Dendritic cell treated with granulocyte-macrophage colony-stimulating factor and Interleukin-4, amounts not matched to agents 40 ng/mL and 50 ng/mL, for 4 days (primary cell): ENCODE measurements around the gene CPSF4.
"Not testable (repeated sequence)": the region's sequence is repeated elsewhere in the genome, so short reads cannot be mapped to it uniquely, and the experiment has no call there.

Experiments
- H3K27ac Mint-ChIP-seq: one replicate; pipeline ENCODE4 v1.8.0; 2022; ENCODE audit warnings: mild to moderate bottlenecking, mixed read lengths
- H3K27me3 Mint-ChIP-seq: one replicate; pipeline ENCODE4 v1.8.0; 2022; ENCODE audit warnings: mild to moderate bottlenecking, mixed read lengths
- H3K36me3 Mint-ChIP-seq: one replicate; pipeline ENCODE4 v1.8.0; 2022; ENCODE audit warnings: low read depth, mixed read lengths
- H3K4me1 Mint-ChIP-seq: one replicate; pipeline ENCODE4 v1.8.0; 2022; ENCODE audit warnings: low read depth, mixed read lengths
- H3K4me3 Mint-ChIP-seq: one replicate; pipeline ENCODE4 v1.8.0; 2022; ENCODE audit warnings: mild to moderate bottlenecking, moderate library complexity, mixed read lengths
- H3K9me3 Mint-ChIP-seq: one replicate; pipeline ENCODE4 v1.8.0; 2022; ENCODE audit warnings: mixed read lengths
- intact Hi-C: fragments of 100-400 bp; cut with micrococcal nuclease; formaldehyde crosslinking; loops from one replicate; pipeline ENCODE4 v1.15.0; 2022

The CPSF4 gene

DNA sequence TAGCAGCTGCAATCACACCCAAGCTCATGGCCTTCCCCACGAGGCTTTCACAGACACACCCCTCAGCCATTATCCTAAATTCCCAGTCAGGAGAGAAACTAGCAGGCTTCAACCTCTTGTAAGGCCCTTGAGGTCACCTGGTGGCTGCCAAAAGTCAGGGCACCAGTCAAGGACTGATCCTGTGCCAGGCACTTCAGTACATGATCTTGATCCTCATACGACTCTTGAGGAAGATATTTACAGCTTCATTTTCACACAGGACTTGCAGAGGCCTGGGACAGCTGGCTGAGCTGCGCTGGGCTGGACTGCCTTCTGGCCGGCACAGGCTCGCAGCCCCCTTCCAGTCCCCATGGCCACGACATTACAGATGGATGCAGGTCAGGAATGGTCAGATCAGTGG, 39.1 kb upstream of the CPSF4 start:
- Mint-ChIP-seq H3K9me3 (no peaks in the 10 kb centered on the region), H3K27me3 (no peaks in the 10 kb centered on the region), H3K36me3 (peaks cover 100% of the 10 kb centered on the region), H3K27ac (peak overlapping the region; percentile 24), H3K4me3 (no peak overlapping the region), H3K4me1 (peaks cover 43% of the 10 kb centered on the region)
- intact Hi-C loops = no loop called here

DNA sequence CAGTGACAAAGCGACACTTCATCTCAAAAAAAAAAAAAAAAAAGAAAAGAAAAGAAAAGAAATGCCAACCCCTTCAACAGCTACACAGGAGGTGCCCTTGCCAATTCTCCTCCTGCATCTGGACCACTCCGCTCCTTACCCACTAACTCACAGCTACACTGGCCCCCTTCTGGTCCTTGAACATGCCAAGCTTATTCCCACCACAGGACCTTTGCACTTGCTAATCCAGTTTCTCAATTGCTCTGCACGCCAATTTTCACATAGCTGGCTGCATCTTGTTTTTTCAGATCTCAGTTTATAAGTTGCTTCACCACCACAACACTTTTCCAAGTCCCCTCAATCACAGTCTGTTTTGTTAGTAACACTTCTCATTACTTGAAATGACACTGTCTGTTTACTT, 35.9 kb upstream of the CPSF4 start:
- intact Hi-C loops = no loop called here
- Mint-ChIP-seq H3K27me3 (no peaks in the 10 kb centered on the region), H3K27ac (no peak overlapping the region), H3K4me1 (peaks cover 44% of the 10 kb centered on the region), H3K36me3 (peaks cover 79% of the 10 kb centered on the region), H3K9me3 (no peaks in the 10 kb centered on the region), H3K4me3 (no peak overlapping the region)

DNA sequence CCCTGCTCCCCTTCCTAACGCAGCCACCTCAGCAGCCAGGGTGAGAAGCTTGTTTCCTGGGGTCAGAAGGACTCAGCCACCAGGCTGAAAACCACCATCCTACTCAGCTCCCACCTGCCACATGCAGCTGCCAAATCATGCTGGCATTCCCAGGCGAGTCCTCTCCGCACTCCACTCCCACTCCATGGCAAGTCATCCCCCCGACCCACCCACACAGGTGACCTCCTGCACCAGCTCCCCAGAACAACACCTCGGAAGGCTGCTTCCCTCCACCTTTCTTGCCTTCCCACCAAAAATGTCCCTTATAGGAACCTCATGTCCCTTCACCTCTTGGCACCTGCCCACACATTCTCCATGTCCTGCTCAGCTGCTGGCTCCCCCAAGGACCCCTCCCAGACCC, 35.0 kb upstream of the CPSF4 start:
- Mint-ChIP-seq H3K27me3 (no peaks in the 10 kb centered on the region), H3K4me1 (peaks cover 37% of the 10 kb centered on the region), H3K9me3 (no peaks in the 10 kb centered on the region), H3K4me3 (no peak overlapping the region), H3K36me3 (peaks cover 79% of the 10 kb centered on the region), H3K27ac (no peak overlapping the region)
- intact Hi-C loops = no loop called here

DNA sequence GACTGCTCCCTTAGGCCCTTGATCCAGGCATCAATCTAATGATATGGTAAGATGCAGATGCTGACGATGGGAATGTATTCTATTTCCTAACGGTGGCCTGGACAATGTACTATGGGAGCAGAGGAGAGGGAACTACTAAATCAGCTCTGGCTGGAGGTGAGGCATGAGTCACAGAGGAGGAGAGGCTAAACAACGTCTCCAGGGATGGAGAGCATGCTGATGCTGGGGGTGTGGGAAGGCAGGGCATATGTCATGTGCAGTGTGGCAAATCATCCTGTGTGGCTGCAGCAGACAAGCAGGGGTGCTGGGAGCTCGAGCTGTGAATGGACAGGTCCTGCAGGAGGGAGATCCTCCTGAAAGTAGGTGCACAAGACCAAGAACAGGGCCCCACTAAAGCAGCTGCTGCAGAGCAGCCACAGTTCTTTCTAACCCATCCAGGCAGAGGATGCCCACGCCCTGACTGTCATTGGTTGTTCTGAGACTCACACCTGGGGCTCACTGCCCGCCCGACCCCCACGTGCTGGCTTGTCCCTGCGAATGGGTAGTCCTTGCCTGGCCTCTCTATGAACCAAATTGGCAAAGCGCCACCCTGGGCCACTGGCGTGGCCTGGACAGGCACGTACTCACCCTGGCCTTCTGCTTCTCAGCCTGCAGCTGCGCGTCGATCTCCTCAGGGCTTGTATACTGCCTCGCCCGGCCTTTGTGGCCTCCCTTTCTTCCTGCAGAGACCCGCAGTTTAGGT, 34.3 kb upstream of the CPSF4 start:
- no peak overlapping the region for H3K4me3 Mint-ChIP-seq
- no peaks in the 10 kb centered on the region for H3K27me3 Mint-ChIP-seq
- H3K27ac Mint-ChIP-seq = no peak overlapping the region
- H3K9me3 Mint-ChIP-seq = no peaks in the 10 kb centered on the region
- intact Hi-C loops = no loop called here
- H3K4me1 Mint-ChIP-seq = peaks cover 33% of the 10 kb centered on the region
- H3K36me3 Mint-ChIP-seq = peaks cover 79% of the 10 kb centered on the region

DNA sequence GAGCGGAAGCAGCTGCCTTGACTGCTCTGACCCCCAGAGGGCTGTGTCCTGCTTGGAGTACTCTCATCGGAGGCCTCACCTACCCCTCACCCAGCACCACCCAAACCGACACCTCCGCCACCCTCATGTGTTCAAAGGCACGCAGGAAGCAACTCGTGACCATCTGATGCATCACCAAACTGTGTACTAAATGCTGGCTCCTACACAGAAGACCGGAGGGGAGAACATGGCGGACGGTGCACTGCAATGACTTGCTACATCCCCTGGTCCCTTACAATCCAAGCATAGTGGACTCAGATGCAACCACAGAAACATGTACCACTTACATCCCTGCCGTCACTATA, 33.8 kb upstream of the CPSF4 start:
- Mint-ChIP-seq H3K4me3 (no peak overlapping the region), H3K4me1 (peaks cover 37% of the 10 kb centered on the region), H3K27ac (no peak overlapping the region), H3K27me3 (no peaks in the 10 kb centered on the region), H3K9me3 (no peaks in the 10 kb centered on the region), H3K36me3 (peaks cover 77% of the 10 kb centered on the region)
- intact Hi-C loops = no loop called here

DNA sequence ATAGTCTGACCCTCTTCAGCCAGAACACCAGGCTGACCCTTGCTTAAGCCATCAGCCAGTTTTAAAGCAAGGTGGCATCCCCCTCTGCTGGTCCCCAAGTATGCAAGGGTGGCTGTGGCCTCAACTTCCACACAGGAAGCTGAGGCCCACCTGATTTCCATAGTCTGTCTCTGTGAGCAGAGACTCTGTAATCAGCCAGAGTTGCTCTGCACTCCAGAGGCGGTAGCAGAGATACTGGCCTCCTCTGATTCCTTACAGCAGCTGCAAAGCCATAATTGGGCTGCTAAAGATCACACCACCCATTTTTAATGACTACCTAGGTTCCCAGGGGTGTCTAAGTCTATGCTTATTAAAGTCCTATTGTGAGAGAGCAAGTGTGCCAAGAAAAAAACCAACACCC, 32.2 kb upstream of the CPSF4 start:
- Mint-ChIP-seq H3K4me3 (no peak overlapping the region), H3K27ac (no peak overlapping the region), H3K36me3 (peaks cover 77% of the 10 kb centered on the region), H3K4me1 (peaks cover 48% of the 10 kb centered on the region), H3K27me3 (no peaks in the 10 kb centered on the region), H3K9me3 (no peaks in the 10 kb centered on the region)
- intact Hi-C loops = no loop called here

DNA sequence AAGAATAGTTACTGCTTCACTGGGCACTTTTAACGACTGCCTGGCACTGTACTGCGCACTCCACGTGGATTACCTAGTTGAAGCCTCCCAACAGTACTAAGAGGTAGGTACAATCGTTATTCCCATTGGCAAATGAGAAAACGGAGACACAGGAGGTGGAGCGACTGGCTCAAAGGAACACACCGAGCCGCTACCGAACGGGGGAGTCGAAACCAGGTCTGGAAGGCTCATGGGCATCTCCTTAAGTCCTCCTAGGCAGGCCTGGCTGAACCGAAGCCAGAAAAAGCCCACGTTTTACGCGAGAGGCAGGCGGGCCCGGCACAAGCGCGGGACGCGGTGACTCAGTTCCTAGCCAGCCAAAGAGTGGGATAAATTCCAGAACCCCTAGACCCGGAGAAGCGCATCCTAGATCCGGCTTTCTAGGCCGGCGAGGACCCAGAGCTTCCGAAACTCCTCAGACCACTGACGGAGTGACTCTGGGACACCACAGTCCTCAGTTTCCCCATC, 30.8 kb upstream of the CPSF4 start:
- Mint-ChIP-seq H3K9me3 (no peaks in the 10 kb centered on the region), H3K4me1 (peaks cover 48% of the 10 kb centered on the region), H3K27me3 (no peaks in the 10 kb centered on the region), H3K36me3 (peaks cover 77% of the 10 kb centered on the region), H3K4me3 (peak overlapping the region; percentile 97), H3K27ac (peak overlapping the region; percentile 90)
- intact Hi-C loops = loop anchor here (2.0 kb wide), 2 partner anchors 33 to 63 kb away; partner anchors contain the start of gene ARPC1B

DNA sequence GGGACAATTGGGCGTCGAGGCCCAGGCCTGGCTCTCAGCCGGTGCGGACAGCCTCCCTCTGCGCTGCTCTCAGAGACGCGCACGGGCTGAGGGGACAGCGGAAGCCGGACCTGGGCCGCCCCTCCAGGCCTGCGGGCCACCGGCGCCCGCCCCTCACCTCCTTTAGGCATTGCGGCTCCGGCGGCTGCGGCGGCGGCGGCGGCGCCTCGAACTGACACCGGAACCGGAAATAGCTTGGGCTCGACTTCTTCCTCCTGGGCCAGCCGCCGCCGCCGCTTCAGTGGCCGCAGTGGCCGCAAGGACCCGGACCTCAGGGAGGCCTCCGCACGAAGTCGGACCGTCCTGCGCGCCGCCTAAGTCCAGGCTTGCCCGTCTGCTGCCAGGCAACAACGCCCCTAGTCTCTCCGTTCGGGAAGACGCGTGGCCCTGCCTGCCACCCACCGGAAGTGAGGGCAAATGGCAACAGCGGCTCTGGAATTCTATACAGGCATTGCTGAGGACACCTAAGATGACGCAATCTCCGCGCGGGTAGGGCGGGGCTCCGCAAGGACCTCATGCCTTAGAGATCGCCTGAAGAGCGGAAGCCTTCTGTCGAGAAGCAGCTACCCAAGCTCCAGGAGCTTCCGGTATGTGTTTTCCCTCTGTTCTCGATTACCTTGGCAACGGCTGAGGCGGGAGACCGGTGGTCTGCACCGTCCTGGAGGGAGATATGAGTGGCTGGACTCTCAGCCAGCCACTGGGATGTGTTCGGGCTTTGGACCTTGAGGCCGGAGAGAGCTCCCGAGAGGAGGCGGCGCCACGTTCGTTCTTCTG, 30.2 kb upstream of the CPSF4 start, which contains the start of the genes BUD31 and PDAP1:
TSS of gene BUD31 (plus strand) at position 591 of the 813 bp plus-strand sequence. CDS start 2,124 bp downstream, outside the sequence.
TSS of gene PDAP1 (minus strand) at position 219 of the 813 bp plus-strand sequence. CDS start at position 170, 49 bp downstream.
- intact Hi-C loops = loop anchor here (2.0 kb wide), 2 partner anchors 34 to 62 kb away; partner anchors contain the start of gene ARPC1B
- Mint-ChIP-seq H3K27ac (peak within 1 kb of the TSS; percentile 90), H3K27me3 (no peaks in the 10 kb centered on the region), H3K4me1 (peaks cover 42% of the 10 kb centered on the region), H3K4me3 (peak within 1 kb of the TSS; percentile 97), H3K36me3 (peaks cover 77% of the 10 kb centered on the region), H3K9me3 (no peaks in the 10 kb centered on the region)

DNA sequence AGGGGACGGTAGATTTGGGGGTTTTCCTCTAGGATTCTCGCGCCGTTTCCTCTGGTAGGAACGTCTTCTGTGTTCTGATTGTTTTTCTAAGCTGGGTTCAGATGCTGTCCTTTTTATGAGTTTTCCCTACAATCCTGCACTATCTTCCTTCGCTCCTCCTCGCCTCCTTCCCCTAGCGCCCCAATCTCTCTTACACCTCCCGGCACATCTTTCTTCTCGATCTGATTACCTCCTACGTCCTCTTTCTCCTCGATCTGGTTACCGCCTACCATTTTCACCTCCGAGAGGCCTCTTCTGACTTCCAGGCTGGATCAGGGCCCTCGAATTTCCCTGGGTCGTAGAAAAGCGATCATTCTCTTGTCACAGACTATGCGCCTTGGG, 29.6 kb upstream of the CPSF4 start:
- Mint-ChIP-seq H3K9me3 (no peaks in the 10 kb centered on the region), H3K36me3 (peaks cover 76% of the 10 kb centered on the region), H3K27ac (peak overlapping the region; percentile 90), H3K4me1 (peaks cover 36% of the 10 kb centered on the region), H3K27me3 (no peaks in the 10 kb centered on the region), H3K4me3 (peak overlapping the region; percentile 97)
- intact Hi-C loops = loop anchor here (2.0 kb wide), 2 partner anchors 34 to 62 kb away; partner anchors contain the start of gene ARPC1B

DNA sequence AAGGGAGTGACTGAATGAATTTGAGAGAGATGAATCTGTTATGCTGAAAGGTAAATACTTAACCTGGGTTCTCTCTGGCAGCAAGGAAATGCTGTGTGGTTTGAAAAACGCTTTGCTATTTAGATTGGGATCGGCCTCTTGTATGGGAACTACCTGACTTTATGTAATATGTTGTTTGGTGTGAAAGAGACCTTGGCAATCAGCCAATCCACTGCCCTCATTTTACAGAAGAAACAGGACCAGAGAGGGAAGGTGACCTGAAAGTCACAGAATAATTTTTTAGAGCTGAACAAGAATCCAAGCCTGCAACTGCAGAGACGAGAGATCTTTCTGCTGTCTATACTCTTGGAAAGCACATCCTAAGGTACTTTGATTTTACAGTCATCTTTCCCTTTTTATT, 28.9 kb upstream of the CPSF4 start:
- Mint-ChIP-seq H3K4me1 (peaks cover 31% of the 10 kb centered on the region), H3K36me3 (peaks cover 76% of the 10 kb centered on the region), H3K9me3 (peaks cover 4% of the 10 kb centered on the region), H3K27me3 (no peaks in the 10 kb centered on the region), H3K27ac (peak overlapping the region; percentile 90), H3K4me3 (peak overlapping the region; percentile 97)
- intact Hi-C loops = loop anchor here (2.0 kb wide), 2 partner anchors 35 to 61 kb away; partner anchors contain the start of gene ARPC1B

DNA sequence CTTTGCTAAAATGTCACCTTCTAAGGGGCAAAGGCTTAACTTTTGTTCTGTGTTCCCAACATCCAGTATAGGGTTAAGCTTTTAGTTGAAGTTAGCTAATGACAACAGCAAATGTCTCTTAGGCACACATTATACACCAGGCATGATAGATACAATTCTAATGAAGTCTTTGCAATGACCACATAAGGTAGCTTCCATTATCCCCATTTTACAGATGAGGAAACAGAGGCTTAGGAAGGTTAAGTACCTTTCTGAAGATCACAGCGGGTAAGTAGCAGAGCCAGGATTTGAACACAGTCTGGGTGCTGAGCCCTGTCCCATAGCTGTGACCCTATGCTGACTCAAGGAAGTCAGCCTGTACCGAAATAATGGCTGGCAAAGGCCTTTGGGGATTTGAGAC, 28.1 kb upstream of the CPSF4 start:
- Mint-ChIP-seq H3K9me3 (peaks cover 11% of the 10 kb centered on the region), H3K36me3 (peaks cover 79% of the 10 kb centered on the region), H3K4me3 (no peak overlapping the region), H3K4me1 (peaks cover 31% of the 10 kb centered on the region), H3K27me3 (no peaks in the 10 kb centered on the region), H3K27ac (peak overlapping the region; percentile 90)
- intact Hi-C loops = no loop called here

DNA sequence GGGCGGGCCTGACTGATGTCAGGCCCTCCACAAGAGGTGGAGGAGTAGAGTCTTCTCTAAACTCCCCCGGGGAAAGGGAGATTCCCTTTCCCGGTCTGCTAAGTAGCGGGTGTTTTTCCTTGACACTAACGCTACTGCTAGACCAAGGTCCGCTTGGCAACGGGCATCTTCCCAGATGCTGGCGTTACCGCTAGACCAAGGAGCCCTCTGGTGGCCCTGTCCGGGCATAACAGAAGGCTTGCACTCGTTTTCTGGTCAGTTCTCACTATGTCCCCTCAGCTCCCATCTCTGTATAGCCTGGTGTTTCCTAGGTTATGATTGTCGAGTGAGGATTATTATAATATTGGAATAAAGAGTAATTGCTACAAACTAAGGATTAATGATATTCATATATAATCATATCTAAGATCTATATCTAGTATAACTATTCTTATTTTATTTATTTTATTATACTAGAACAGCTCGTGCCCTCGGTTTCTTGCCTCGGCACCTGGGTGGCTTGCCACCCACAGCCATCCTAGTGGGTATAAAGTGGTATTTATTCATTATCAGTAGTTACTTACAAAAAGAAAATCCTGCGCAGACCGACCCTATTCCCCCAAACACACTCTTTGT, 23.1 kb upstream of the CPSF4 start:
- Mint-ChIP-seq H3K9me3 (peaks cover 11% of the 10 kb centered on the region), H3K36me3 (peaks cover 99% of the 10 kb centered on the region)
- H3K4me1 Mint-ChIP-seq, intact Hi-C loops, H3K27me3 Mint-ChIP-seq, H3K4me3 Mint-ChIP-seq, H3K27ac Mint-ChIP-seq: not testable (repeated sequence)

DNA sequence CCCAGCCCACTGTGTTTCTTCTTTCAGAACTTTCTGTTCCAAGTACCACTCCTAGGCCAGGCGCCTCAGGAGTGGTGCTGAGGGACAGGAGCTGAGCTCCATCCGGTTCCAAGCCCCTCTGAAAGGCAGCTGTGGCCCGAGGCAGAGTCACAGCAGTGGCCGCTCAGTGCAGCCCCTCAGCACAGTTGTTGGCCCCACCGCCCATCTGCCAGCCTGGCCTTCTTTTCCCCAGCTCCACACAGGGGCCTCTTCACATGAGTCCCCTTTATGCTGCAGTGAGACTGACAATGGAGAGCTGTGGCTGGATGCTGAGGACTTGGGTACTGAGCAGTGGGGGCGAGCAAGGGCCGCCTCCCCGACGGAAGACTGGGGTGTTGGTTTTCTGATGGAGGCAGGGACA, 20.5 kb upstream of the CPSF4 start:
- no peaks in the 10 kb centered on the region for H3K27me3 Mint-ChIP-seq
- H3K4me1 Mint-ChIP-seq = no peaks in the 10 kb centered on the region
- no peak overlapping the region for H3K4me3 Mint-ChIP-seq
- peaks cover 11% of the 10 kb centered on the region for H3K9me3 Mint-ChIP-seq
- peaks cover 92% of the 10 kb centered on the region for H3K36me3 Mint-ChIP-seq
- intact Hi-C loops = no loop called here
- H3K27ac Mint-ChIP-seq = no peak overlapping the region
